Neural cell (in vitro differentiated cells): ENCODE measurements around the gene ADAMTS14.
"Not testable (repeated sequence)": the region's sequence is repeated elsewhere in the genome, so short reads cannot be mapped to it uniquely, and the experiment has no call there.

Source experiments
- CTCF ChIP-seq: fragments of 450-650 bp; IDR thresholded peaks from 2 replicates; pipeline ENCODE4 v1.5.1; 2014; ENCODE audit warnings: antibody characterized with exemption, mild to moderate bottlenecking, moderate library complexity; ENCODE audit not compliant: poor library complexity, severe bottlenecking
- EP300 ChIP-seq: fragments of 450-650 bp; conservative IDR thresholded peaks from 2 replicates; pipeline ENCODE4 v1.6.1; 2014; ENCODE audit warnings: antibody characterized with exemption, mild to moderate bottlenecking, moderate library complexity; ENCODE audit not compliant: poor library complexity, severe bottlenecking
- EZH2 ChIP-seq: fragments of 200-600, 300-800 bp; shearing (Covaris generic), sonication (generic); IDR thresholded peaks from 2 replicates; pipeline ENCODE4 v1.6.1; 2014; ENCODE audit warnings: antibody characterized with exemption, low read length, borderline replicate concordance, mild to moderate bottlenecking; ENCODE audit not compliant: insufficient read depth, poor library complexity, severe bottlenecking
- MXI1 ChIP-seq: fragments of 450-650 bp; conservative IDR thresholded peaks from 2 replicates; pipeline ENCODE4 v1.6.1; 2014; ENCODE audit warnings: antibody characterized with exemption, mild to moderate bottlenecking; ENCODE audit not compliant: poor library complexity, severe bottlenecking
- POLR2AphosphoS5 ChIP-seq: IDR thresholded peaks from 2 replicates; pipeline ENCODE4 v1.6.1; 2012
- RAD21 ChIP-seq: fragments of 450-650 bp; conservative IDR thresholded peaks from 2 replicates; pipeline ENCODE4 v1.6.1; 2014; ENCODE audit warnings: antibody characterized with exemption, mild to moderate bottlenecking, moderate library complexity
- REST ChIP-seq: IDR thresholded peaks from 2 replicates; pipeline ENCODE4 v1.6.1; 2012; ENCODE audit warnings: borderline replicate concordance
- SMC3 ChIP-seq: fragments of 450-650 bp; conservative IDR thresholded peaks from 2 replicates; pipeline ENCODE4 v1.6.1; 2014; ENCODE audit warnings: antibody characterized with exemption, mild to moderate bottlenecking, moderate library complexity; ENCODE audit not compliant: poor library complexity
- TAF1 ChIP-seq: IDR thresholded peaks from 2 replicates; pipeline ENCODE4 v1.6.1; 2012; ENCODE audit warnings: low read depth

DNA sequence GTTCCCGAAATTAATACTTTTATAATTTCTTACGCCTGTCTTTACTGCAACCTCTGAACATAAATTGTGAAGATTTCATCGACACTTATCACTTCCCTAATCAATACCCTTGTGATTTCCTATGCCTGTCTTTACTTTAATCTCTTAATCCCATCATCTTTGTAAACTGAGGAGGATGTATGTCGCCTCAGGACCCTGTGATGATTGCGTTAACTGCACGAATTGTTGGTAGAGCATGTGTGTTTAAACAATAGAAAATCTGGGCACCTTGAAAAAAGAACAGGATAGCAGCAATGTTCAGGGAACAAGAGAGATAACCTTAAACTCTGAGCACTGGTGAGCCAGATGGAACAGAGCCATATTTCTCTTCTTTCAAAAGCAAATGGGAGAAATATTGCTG, 4.5 kb upstream of the ADAMTS14 start:
- not testable (repeated sequence) for TF ChIP-seq CTCF, MXI1, EZH2, EP300, SMC3, TAF1, RAD21, REST, POLR2AphosphoS5
